Muscle of back (tissue), 11 donors: ENCODE data around the gene PRX. TPM values are rescaled to one million over a fixed set of nuclear protein-coding genes. Genes with fewer than 3 reads are reported as not detected.
A peak's percentile ranks its signal among the peaks of the same experiment; 100 is the strongest.
"Not testable (repeated sequence)": the region's sequence is repeated elsewhere in the genome, so short reads cannot be mapped to it uniquely, and the experiment has no call there.

ENCODE experiments used
- DNase-seq, 3 donors: peaks; one replicate each; pipeline versions ENCODE4 v3.0.0 to v3.0.0-alpha.2; 2013
- polyA plus RNA-seq, 10 donors: library from polyadenylated mRNA; unstranded; fragments of 120-200 nt; gene quantifications; one replicate each; pipeline ENCODE4 v1.2.1, GENCODE V29; 2013; ENCODE audit not compliant: insufficient read length in 10 of 10

PRX gene
- polyA plus RNA-seq, 10 donors = 6.0 to 9.0 (median 7.5) TPM

DNA sequence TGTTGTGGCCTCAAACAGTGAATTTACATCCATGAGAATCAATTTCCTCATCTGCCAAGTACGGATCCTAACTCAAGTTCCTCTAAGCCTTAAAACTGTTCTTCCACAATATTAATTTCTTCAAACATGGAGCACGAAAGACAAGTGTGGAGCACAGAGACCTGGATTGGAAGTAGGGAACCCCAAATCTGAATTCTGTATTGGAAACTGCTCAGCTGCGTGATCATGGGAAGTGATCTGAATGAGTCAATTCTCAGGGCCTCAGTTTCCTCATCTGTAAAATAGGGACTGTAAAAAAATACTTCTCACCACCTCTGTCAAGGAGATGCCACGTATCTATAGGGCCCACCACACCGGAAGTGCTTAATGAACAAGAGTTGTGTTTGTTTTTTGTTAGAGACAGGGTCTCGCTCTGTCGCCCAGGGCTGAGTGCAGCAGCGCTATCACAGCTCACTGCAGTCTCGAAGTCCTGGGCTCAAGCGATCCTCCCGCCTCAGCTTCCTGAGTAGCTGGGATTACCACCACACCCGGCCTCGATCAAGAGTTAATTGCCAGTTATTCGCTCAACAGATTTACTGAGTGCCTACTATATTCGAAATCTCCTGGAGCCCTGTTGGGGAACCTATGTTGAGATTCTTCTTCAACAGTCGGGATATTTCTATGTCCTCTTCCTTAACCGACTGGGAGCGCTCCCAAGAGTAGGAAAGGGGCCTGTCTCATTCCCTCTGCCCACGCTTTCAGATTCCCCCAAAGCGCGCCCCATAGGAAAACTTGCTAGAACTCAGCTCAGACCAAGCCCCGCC, 29.4 kb upstream of the PRX start:
- DNase-seq = no peak

- DNase-seq = no peak
These were observed 28.6 kb upstream of the PRX start for GRCh38 chr19:40441719-40442253.

DNA sequence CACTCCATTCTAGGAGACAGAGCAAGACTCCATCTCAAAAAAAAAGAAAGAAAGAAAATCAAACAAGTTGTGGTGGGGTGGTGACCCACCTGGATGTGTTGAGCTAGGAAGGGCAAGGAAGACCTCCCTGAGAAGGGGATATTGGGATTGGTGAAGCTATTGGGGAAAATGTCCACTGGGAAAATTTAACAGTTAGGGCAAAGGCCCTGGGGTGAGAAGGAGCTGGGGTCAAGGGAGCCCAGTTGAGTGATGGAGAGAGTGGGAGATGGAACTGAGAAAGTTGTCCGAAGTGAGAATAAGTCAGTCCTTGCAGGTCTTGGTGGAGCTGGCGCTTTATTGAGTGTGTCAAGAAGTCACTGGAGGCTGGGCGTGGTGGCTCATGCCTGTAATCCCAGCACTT, 25.1 kb upstream of the PRX start:
- no peak for DNase-seq

DNA sequence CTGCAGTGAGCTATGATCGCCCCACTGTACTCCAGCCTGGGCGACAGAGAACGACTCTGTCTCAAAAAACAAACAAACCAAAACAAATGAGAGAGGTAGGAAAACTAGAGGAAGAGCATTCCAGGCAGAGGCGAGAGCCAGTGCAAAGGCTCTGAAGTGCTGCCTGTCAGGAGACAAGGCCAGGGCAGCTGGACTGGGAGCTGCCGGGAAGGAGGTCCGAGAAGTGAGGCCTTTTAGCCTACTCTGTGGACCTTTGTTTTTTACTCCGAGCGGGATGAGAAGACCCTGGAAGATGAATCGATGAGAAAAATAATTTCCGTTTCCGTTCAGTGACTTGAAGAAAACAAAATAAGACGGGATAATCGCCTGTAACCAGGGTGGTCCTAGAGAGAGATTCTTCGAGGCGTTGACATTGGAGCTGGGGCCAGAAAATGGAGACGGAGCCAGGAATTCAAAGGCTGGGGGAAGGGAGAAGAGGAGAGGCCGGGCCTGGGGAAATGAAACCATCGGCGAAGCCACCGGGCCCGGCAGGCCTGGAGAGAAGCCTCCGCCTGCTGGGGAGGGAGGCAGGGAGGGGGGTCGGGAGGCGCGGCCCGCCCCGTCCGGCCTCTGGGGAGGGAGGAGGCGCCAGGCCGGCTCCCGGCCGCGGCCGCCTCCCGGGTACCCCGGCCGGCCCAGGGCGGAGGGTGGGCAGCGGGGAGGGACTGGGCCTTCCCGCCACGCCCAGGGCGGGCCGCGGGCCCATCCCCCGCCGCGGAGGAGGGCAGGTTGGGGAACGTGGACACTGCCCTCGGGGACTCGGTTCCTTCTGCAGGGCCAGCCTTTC, 20.4 kb upstream of the PRX start:
- DNase-seq = peak; percentile 91 to 97 (median 93)

DNA sequence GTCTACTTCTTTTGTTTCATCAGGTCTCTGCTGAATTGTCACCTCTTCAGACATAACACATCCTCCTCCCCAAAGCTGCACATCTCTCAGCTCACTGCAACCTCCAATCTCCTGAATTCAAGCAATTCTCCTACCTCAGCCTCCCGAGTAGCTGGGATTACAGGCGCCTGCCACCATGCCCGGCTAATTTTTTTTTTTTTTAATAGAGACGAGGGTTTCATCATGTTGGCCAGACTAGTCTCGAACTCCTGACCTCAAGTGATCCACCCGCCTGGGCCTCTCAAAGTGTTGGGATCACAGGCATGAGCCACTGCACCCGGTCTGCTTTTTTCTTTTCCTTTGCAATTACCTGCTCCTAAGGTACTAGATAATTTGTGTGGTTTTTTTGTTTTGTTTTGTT, 19.6 kb upstream of the PRX start:
- DNase-seq = not testable (repeated sequence)

DNA sequence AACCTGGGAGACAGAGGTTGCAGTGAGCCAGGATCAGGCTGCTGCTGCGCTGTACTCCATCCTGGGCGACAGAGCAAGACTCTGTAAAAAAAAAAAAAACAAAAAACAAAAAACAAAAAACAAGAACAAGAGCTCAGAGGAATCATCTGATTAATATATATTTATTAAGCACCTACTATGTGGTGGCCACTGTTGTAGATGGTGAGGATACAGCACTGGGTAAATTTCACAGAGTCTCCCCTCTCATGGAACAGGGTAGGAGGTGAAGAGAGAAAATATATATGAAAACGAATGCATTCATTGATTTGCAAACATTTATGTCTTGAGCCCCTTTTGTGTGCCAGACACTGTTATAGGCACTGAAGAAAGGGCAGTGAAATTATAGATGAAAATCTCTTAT, 18.5 kb upstream of the PRX start:
- no peak for DNase-seq

DNA sequence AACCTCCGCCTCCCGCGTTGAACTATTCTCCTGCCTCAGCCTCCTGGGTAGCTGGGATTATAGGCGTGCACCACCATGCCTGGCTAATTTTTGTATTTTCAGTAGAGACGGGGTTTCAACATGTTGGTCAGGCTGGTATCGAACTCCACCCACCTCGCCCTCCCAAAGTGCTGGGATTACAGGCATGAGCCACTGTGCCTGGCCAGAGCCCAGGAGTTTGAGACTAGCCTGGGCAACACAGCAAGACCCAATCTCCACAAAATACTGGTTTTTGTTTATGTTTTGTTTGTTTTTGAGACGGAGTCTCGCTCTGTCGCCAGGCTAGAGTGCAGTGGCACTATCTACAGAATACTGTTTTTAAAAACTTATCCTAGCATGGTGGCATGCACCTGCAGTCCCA, 17.1 kb upstream of the PRX start:
- not testable (repeated sequence) for DNase-seq

- not testable (repeated sequence) for DNase-seq
These were observed 15.0 kb upstream of the PRX start for GRCh38 chr19:40428197-40428596.

DNA sequence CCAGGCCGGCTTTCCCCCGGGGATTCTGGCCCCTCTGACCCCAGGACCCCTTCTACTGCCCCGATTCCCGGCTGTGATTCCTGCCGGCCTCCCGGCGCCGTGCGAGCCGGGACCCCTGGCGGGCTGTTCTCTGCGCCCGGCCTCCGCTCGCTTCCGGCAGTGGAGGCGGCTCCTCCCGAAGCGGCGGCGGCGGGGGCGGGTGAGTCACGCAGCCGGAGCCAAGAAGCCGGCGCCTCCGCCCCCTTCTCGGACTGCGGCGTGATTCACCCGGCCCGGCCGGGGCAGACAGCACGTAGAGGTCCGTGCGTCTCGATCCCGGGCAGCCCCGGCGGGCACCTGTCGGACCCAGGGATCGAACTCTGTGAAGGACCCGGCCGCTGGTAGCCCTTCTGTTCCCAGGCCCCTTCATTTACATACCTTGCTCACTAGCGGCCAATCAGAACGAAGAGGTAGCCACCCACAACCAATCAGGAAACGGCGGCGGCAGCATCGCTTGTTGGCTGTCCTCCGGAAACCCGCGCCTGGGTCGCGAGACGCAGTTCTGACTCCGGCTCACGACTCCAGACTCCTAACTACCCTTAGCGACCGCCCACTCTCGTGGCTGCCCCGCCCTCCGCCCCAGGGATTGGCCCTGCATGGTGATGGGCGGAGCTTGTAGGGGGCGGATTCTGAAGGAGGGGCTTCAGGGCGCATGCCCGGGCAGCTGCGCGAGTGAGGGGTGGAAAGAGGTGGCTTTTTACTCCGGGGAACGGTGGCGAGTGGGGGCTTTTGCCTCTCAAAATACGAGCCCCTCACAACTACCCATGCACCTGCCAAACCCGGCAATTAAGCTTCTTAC, 12.5 kb upstream of the PRX start, which contains the start of gene SERTAD1:
TSS of gene SERTAD1 (minus strand) at position 543 of the 838 bp plus-strand sequence. CDS start 2,446 bp downstream, outside the sequence.
- DNase-seq = peak; percentile 99 to 100 (median 99)

DNA sequence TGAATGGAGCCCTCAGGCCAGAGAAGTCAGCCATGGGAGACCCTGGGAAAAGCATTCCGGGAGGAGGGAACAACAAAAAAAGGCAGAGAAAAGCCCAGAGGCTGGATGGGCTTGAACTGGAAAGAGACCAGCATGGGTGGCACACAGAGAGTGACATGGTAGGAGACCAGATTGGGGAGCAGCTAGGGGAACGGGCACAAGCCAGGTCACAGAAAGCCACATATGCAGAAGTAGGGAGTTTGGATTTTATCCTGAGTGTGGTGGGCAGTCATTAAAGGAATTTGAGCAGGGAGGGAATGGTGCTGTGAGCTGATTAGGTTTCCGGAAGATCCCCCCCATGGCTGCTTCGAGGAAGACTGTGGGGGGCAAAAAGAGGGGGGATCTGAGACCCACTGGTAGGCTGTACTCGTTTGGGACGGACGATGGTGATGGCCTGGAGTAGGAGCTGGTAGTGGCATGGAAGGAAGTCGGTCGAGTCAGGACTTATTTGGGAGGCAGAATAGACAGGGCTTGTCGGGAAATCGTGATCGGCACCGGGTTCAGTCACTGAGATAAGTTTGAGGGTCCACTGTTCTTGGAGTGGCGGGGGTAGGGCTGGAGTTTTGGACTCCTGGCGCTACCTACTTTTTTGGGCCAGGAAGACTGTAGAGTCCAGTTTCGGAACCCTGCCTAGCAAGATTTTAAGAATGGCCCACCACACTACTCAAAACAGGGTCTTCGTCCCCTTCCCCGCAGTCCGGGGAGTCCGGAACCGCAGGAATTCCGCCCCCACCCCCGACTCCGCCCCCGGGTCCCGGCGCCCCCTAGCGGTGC, 11.7 kb upstream of the PRX start:
- DNase-seq = peak in 1 of 3 donors; percentile 66

GRCh38 chr19:40423938-40424337, 10.8 kb upstream of the PRX start:
- no peak for DNase-seq

GRCh38 chr19:40422748-40423566, 9.8 kb upstream of the PRX start:
- DNase-seq = no peak

- no peak for DNase-seq
These were observed 9.0 kb upstream of the PRX start for GRCh38 chr19:40421993-40422747.

DNA sequence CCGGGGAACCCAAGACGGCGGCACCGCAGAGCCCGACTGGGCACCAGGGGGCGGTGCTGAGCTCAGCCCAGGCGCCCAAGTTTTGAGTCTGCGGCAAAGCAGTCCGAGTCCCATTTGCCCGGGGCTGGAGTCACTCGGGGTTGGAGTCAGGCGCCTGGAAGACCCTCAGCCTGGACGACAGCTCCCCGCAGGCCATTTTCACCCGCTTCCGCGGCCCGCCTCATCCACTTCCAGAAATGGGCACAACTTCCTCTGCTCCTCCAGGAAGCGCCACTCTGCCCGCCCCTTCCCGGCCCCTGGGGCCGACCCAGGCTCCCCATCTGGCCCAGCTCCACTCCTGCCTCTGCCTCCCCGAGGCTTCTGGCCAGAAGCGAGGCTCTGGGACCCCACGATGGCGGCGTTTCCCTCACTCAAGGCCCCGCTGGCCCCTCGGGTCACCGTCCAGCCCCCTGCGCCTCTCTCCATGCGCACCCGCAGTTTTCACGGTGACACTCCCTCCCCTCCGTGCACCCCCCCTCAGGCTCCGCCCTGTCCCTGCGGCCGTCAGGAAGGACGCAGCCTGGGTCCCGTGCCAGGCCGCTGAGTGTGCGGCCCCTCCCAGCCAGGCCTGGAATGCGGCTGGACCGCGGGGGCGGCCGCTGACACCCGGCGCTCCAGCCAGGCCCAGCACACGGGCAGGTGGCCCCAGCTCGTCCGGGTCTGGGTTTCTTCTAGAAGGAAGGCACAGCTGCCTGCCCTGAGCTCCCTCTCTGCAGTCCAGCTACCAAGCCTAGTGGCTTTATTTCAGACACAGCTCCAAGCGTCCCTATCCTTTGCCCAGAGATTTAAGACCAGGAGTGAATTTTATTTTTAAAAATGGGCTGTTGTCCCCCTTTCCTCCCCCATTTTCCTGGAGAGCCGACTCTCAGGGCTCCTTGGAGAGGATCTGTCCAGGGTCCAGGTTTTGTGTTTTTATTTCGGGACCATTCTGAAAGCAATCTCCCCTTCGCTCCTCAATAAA, 7.9 kb upstream of the PRX start:
- DNase-seq = peak; percentile 92 to 99 (median 97)

GRCh38 chr19:40420451-40420765, 7.2 kb upstream of the PRX start:
- DNase-seq = no peak

DNA sequence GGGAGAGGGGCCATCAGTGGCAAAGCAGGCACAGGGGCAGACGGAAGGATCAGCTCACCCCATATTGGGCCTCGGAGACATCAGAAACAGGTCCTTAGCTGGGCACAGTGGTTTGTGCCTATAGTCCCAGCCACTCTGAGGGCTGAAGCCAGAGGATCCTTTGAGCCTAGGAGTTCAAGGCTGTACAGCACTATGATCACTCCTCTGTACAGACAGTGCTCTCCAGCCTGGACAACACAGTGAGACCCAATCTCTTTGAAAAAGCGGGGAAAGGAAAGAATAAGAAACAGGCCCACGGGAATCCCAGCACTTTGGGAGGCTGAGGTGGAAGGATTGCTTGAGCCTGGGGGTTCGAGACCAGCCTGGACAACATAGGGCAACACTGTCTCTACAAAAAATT, 6.6 kb upstream of the PRX start:
- no peak for DNase-seq

DNA sequence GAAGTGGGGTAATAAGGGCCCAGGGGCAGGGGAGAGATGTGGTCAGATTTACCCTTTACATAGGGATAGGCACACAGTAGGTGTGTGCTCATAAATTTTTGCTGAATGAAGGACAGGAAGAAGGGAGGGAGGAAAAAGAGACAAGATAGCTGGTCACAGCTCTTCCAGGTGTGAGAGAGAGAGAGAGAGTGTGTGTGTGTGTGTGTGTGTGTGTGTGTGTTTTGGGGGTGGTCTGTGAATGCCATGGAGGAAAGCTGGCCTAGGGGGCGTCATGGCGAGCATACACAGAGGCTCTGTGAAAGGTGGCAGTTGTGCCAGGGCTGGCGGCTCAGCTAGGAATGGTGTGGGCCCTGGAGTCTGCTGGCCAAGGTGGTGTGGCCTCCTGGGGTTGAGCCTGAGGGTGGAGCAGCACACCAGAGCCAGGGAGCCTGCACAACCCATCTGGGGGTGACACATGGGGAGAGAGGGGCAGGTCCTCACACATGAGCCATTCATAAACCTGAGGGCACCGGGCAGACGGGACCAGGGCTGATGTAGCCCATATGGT, 6.0 kb upstream of the PRX start:
- DNase-seq = no peak

DNA sequence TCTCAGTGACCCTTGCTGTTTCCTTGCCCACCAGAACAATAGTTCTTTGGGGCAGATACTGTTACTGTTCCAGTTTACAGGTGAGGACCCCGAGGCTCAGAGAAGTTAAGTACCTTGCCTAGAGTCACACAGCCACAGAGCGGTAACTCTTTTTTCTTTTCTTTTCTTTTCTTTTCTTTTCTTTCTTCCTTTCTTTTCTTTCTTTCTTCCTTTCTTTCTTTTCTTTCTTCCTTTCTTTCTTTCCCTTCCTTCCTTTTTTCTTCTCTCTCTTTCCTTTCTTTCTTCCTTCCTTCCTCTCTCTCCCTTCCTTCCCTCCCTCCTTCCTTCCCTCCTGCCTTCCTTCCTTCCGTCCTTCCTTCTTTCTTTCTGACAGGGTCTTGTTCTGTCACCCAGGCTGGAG, 4.9 kb upstream of the PRX start:
- no peak for DNase-seq
